HepG2 (cell line): ENCODE measurements around the gene PIWIL4. TPM values are rescaled to one million over a fixed set of nuclear protein-coding genes. Genes with fewer than 3 reads are reported as not detected.

Experiments used
- ATAC-seq: fragments of 200-7000 bp; cut with Tn5 transposase; 3 replicates; pipeline ENCODE4 v1.9.1; 2020; ENCODE audit warnings: mild to moderate bottlenecking, moderate library complexity
- BruUV-seq: library from RNA; stranded (reverse); fragments of 400-500 nt; replicated peaks from 2 replicates; lab custom pipeline; 2021; lab: Mats Ljungman, UMichigan
- CTCF ChIA-PET: fragments of 300-600 bp; formaldehyde crosslinking; extraction: SDS; loops from one replicate; lab custom pipeline; 2021; ENCODE audit warnings: low total read pairs, inconsistent platforms, low intra/inter-chr PET ratio; lab: Yijun Ruan, JAX
- POLR2A ChIA-PET: fragments of 350-600 bp; sonication (Branson Sonifier 250); formaldehyde crosslinking; loops from one replicate; lab custom pipeline; 2020; ENCODE audit warnings: antibody characterized with exemption, inconsistent platforms; lab: Yijun Ruan, JAX
- DNase-seq: peaks from one replicate; pipeline ENCODE4 v3.0.0-alpha.2; 2015; ENCODE audit warnings: low spot score
- FAIRE-seq: peaks from 3 replicates; lab custom pipeline; 2011; peaks lifted over from hg19 to GRCh38; lab: Jason Lieb, UNC
- H2AFZ ChIP-seq: one replicate; pipeline ENCODE4 v1.6.1; 2011; ENCODE audit warnings: low read length, inconsistent platforms
- H3K27ac ChIP-seq: fragments of 300-600 bp; 3 replicates; pipeline ENCODE4 v1.8.0; 2011; ENCODE audit warnings: mixed run types, mild to moderate bottlenecking, mixed read lengths, low read length, inconsistent platforms; ENCODE audit not compliant: insufficient read depth; ENCODE audit errors: extremely low read length
- H3K27me3 ChIP-seq, 2 experiments: fragments of 200-600 bp in 1 of 2; 2 replicates in 1 of 2; 3 replicates in 1 of 2; pipeline versions ENCODE4 v1.6.0 to v1.8.0; 2011; ENCODE audit warnings: low read length in 2 of 2, mild to moderate bottlenecking in 2 of 2, moderate library complexity in 2 of 2, inconsistent platforms in 1 of 2; ENCODE audit not compliant: insufficient read depth in 2 of 2, control insufficient read depth in 1 of 2
- H3K36me3 ChIP-seq, 2 experiments: fragments of 200-600 bp in 1 of 2; replicated peaks in 1 of 2; 2 replicates in 1 of 2; 3 replicates in 1 of 2; pipeline versions ENCODE4 v1.5.1 to v1.8.0; 2011; ENCODE audit warnings: low read length in 2 of 2, inconsistent platforms in 1 of 2; ENCODE audit not compliant: insufficient read depth in 2 of 2, control insufficient read depth in 1 of 2
- H3K4me1 ChIP-seq: 2 replicates; pipeline ENCODE4 v1.5.1; 2012; ENCODE audit warnings: low read length, inconsistent platforms; ENCODE audit not compliant: insufficient read depth
- H3K4me2 ChIP-seq: 2 replicates; pipeline ENCODE4 v1.6.0; 2011; ENCODE audit warnings: low read depth, low read length, inconsistent platforms
- H3K4me3 ChIP-seq, 3 experiments: fragments of 200-600 bp in 1 of 3; sonication (generic), shearing (Covaris generic) in 1 of 3; replicated peaks in 1 of 3; 2 replicates each; pipeline ENCODE4 v1.5.1; 2011 to 2016; ENCODE audit warnings: low read length in 3 of 3, inconsistent platforms in 2 of 3, low read depth in 2 of 3, mild to moderate bottlenecking in 2 of 3, control low read depth in 1 of 3, mixed read lengths in 1 of 3; ENCODE audit not compliant: insufficient read depth in 1 of 3
- H3K79me2 ChIP-seq: one replicate; pipeline ENCODE4 v1.6.1; 2011; ENCODE audit warnings: low read length, inconsistent platforms; ENCODE audit not compliant: insufficient read depth
- H3K9ac ChIP-seq: 2 replicates; pipeline ENCODE4 v1.6.0; 2011; ENCODE audit warnings: mild to moderate bottlenecking, low read depth, low read length, inconsistent platforms; ENCODE audit not compliant: insufficient read depth
- H3K9me3 ChIP-seq: 2 replicates; pipeline ENCODE4 v1.5.1; 2012; ENCODE audit warnings: mild to moderate bottlenecking, low read length
- H4K20me1 ChIP-seq: 2 replicates; pipeline ENCODE4 v1.6.0; 2011; ENCODE audit warnings: inconsistent platforms, mild to moderate bottlenecking, low read length, moderate library complexity; ENCODE audit not compliant: insufficient read depth
- ARNT2 ChIP-seq: sonication (generic); formaldehyde crosslinking; IDR thresholded peaks from 2 replicates; pipeline ENCODE4 v1.8.0; 2022; ENCODE audit warnings: mild to moderate bottlenecking, low read depth, missing genetic modification reagents, moderate library complexity
- CHD4 ChIP-seq: fragments of 200-600 bp; sonication (generic); IDR thresholded peaks from 2 replicates; pipeline ENCODE4 v1.7.0; 2017; ENCODE audit warnings: mild to moderate bottlenecking, low read length, borderline replicate concordance
- FOXJ3 ChIP-seq: sonication (generic); formaldehyde crosslinking; IDR thresholded peaks from 2 replicates; pipeline ENCODE4 v1.4.0; 2020; ENCODE audit warnings: missing genetic modification reagents, mild to moderate bottlenecking, borderline replicate concordance
- HNF4G ChIP-seq, 2 experiments: sonication (generic) in 1 of 2; formaldehyde crosslinking in 1 of 2; IDR thresholded peaks; 2 replicates each; pipeline versions ENCODE4 v1.4.0 to v1.6.1; 2011 to 2020; ENCODE audit warnings: borderline replicate concordance in 2 of 2, low read depth in 2 of 2, mild to moderate bottlenecking in 2 of 2, low read length in 1 of 2, missing genetic modification reagents in 1 of 2, moderate library complexity in 1 of 2
- MBD4 ChIP-seq: IDR thresholded peaks from 2 replicates; pipeline ENCODE4 v1.6.1; 2012; ENCODE audit warnings: low read length, inconsistent platforms, borderline replicate concordance
- NAIF1 ChIP-seq: sonication (generic); formaldehyde crosslinking; IDR thresholded peaks from 2 replicates; pipeline ENCODE4 v1.5.0; 2020; ENCODE audit warnings: mild to moderate bottlenecking, missing genetic modification reagents, borderline replicate concordance
- NCOR1 ChIP-seq: fragments of 200-600 bp; sonication (generic); IDR thresholded peaks from 2 replicates; pipeline ENCODE4 v1.7.0; 2017; ENCODE audit warnings: antibody characterized with exemption, low read length, borderline replicate concordance
- RBFOX2 ChIP-seq: fragments of 200-400 bp; formaldehyde crosslinking; IDR thresholded peaks from 2 replicates; pipeline ENCODE4 v1.6.1; 2017; ENCODE audit warnings: low read depth, mild to moderate bottlenecking, low read length
- RFXANK ChIP-seq: IDR thresholded peaks from 2 replicates; pipeline ENCODE4 v1.6.1; 2016
- SAP130 ChIP-seq: IDR thresholded peaks from 2 replicates; pipeline ENCODE4 v1.6.1; 2016; ENCODE audit warnings: low read depth
- STAT5B ChIP-seq: sonication (generic); formaldehyde crosslinking; IDR thresholded peaks from 2 replicates; pipeline ENCODE4 v1.4.0; 2020; ENCODE audit warnings: missing genetic modification reagents
- U2AF1 ChIP-seq: fragments of 200-400 bp; formaldehyde crosslinking; optimal IDR thresholded peaks from 2 replicates; pipeline ENCODE3; 2017; ENCODE audit warnings: mild to moderate bottlenecking, low read depth, low read length
- ZNF256 ChIP-seq: sonication (generic); formaldehyde crosslinking; conservative IDR thresholded peaks from 2 replicates; pipeline ENCODE4 v1.4.0; 2020; ENCODE audit warnings: missing genetic modification reagents
- ZNF501 ChIP-seq: sonication (generic); formaldehyde crosslinking; IDR thresholded peaks from 2 replicates; pipeline ENCODE4 v1.5.1; 2020; ENCODE audit warnings: mild to moderate bottlenecking, moderate library complexity, missing genetic modification reagents
- ZNF607 ChIP-seq: sonication (generic); formaldehyde crosslinking; IDR thresholded peaks from 2 replicates; pipeline ENCODE4 v1.5.1; 2020; ENCODE audit warnings: missing genetic modification reagents, mild to moderate bottlenecking, borderline replicate concordance
- ZNF703 ChIP-seq: sonication (generic); formaldehyde crosslinking; IDR thresholded peaks from 2 replicates; pipeline ENCODE4 v1.5.1; 2020; ENCODE audit warnings: missing genetic modification reagents, mild to moderate bottlenecking, moderate library complexity, borderline replicate concordance
- ZSCAN12 ChIP-seq: sonication (generic); formaldehyde crosslinking; IDR thresholded peaks from 2 replicates; pipeline ENCODE4 v1.9.0; 2021; ENCODE audit warnings: mild to moderate bottlenecking, missing genetic modification reagents
- ZSCAN9 ChIP-seq: IDR thresholded peaks from 2 replicates; pipeline ENCODE4 v1.6.1; 2016; ENCODE audit warnings: borderline replicate concordance
- WGBS: methylation state at CpG from one replicate; pipeline ENCODE4 v1.1.6; 2017; ENCODE audit warnings: low lambda C conversion rate; 5-methylcytosine and 5-hydroxymethylcytosine counted together
- in situ Hi-C: cut with HindIII; loops from 2 replicates; pipeline ENCODE4 v1.10.0; 2017; ENCODE audit warnings: low pct_unique_long_range_greater_than_20kb; ENCODE audit not compliant: extremely low pct_ligation_motif_present
- intact Hi-C: fragments of 100-400 bp; cut with micrococcal nuclease; formaldehyde crosslinking; loops from one replicate; pipeline ENCODE4 v1.10.0; 2022; ENCODE audit not compliant: unreplicated experiment
- polyA plus RNA-seq, 8 experiments: library from polyadenylated mRNA; depleted of rRNA in 3 of 8; stranded (reverse) in 7 of 8; unstranded in 1 of 8; fragments of >200 nt; fragmentation: Illumina TruSeq in 4 of 8; extraction: Trizol in 4 of 8; gene quantifications; 2 replicates each; pipeline versions ENCODE4 v1.2.1 to v1.2.3, GENCODE V29; 2011 to 2016; ENCODE audit warnings: low read depth in 4 of 8, missing spikeins in 1 of 8, mixed read lengths in 1 of 8; ENCODE audit not compliant: insufficient read depth in 1 of 8
- total RNA-seq, 5 experiments: library from RNA; depleted of rRNA; stranded (reverse); fragments of >200 nt; fragmentation: Illumina TruSeq; extraction: Trizol; gene quantifications; 2 replicates each; pipeline ENCODE4 v1.2.3, GENCODE V29; 2016; ENCODE audit warnings: low read depth in 1 of 5
- TF ChIP-seq, protein P1 (sequence below): sonication (generic); formaldehyde crosslinking; IDR thresholded peaks from 2 replicates; pipeline ENCODE4 v1.4.0; 2020; ENCODE audit warnings: missing genetic modification reagents, borderline replicate concordance

The PIWIL4 gene
- total and polyA plus RNA-seq, 2 of the 13 experiments (the other 11 are each of a cell fraction or from before 2014, with no cell fraction given): 0.08 TPM; not detected in 1

DNA sequence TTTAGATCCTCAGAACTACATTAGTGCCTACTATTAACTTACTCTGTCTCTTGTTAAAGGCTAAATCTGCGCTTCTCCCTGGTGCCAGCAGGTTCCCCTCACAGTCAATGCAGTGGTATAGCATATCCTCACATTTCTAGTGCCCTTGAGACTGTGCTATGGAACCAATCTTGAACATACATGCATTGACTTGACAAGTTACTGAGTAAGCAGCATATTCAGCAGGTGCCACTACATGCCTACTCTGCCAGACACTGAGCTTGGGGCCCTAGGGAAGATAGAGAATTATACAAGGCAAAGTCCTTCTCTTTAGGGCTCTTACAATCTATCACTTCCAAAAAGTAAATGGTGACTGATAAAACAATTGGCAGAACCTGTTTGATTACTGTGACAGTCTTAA, 20.3 kb upstream of the PIWIL4 start:
- intact Hi-C loops (no loop called here), in situ Hi-C loops (no loop called here)
- H3K4me3 ChIP-seq: no peak overlapping the region
- CTCF ChIA-PET: no interaction called here
- DNase-seq (no peak), FAIRE-seq (no peak), ATAC-seq (no peak)
- no peak overlapping the region for H3K27ac ChIP-seq
- peaks cover 0 to 2% of the 10 kb centered on the region in 2 experiments; a peak in 1 of 5 replicates for H3K27me3 ChIP-seq
- no peak overlapping the region for H3K4me2 ChIP-seq
- H3K9ac ChIP-seq: no peak overlapping the region
- WGBS: 39% methylated on average over 1 of the region's 1 CpG
- no peak for TF ChIP-seq ZNF256 (CRISPR knock-in tag)
- TF ChIP-seq SAP130 (CRISPR knock-in tag): no peak
- TF ChIP-seq RBFOX2: no peak
- no peak for TF ChIP-seq ZSCAN9 (CRISPR knock-in tag)
- TF ChIP-seq RFXANK (CRISPR knock-in tag): no peak
- TF ChIP-seq NAIF1 (CRISPR knock-in tag): no peak
- TF ChIP-seq ZNF703 (CRISPR knock-in tag): no peak
- TF ChIP-seq STAT5B (CRISPR knock-in tag): no peak
- TF ChIP-seq ZSCAN12: no peak
- no peak for TF ChIP-seq ZNF607
- TF ChIP-seq ARNT2 (CRISPR knock-in tag): no peak
- TF ChIP-seq CHD4: no peak
- TF ChIP-seq U2AF1: no peak
- no peak for TF ChIP-seq FOXJ3
- TF ChIP-seq NCOR1: no peak
- TF ChIP-seq MBD4: no peak
- no peak for TF ChIP-seq HNF4G (IDR thresholded peaks at IDR 0.05; ENCODE audit: borderline replicate concordance, low read depth, low read length)
- TF ChIP-seq HNF4G (CRISPR knock-in tag; IDR thresholded peaks at IDR 0.05; ENCODE audit: borderline replicate concordance, low read depth): no peak
- TF ChIP-seq ZNF501 (CRISPR knock-in tag): no peak
- TF ChIP-seq, protein P1, sequence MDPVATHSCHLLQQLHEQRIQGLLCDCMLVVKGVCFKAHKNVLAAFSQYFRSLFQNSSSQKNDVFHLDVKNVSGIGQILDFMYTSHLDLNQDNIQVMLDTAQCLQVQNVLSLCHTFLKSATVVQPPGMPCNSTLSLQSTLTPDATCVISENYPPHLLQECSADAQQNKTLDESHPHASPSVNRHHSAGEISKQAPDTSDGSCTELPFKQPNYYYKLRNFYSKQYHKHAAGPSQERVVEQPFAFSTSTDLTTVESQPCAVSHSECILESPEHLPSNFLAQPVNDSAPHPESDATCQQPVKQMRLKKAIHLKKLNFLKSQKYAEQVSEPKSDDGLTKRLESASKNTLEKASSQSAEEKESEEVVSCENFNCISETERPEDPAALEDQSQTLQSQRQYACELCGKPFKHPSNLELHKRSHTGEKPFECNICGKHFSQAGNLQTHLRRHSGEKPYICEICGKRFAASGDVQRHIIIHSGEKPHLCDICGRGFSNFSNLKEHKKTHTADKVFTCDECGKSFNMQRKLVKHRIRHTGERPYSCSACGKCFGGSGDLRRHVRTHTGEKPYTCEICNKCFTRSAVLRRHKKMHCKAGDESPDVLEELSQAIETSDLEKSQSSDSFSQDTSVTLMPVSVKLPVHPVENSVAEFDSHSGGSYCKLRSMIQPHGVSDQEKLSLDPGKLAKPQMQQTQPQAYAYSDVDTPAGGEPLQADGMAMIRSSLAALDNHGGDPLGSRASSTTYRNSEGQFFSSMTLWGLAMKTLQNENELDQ (CRISPR knock-in tag): no peak
- H2AFZ ChIP-seq: no peak overlapping the region
- no peaks in the 10 kb centered on the region for H4K20me1 ChIP-seq
- POLR2A ChIA-PET: no interaction called here
- H3K9me3 ChIP-seq: no peaks in the 10 kb centered on the region
- no peaks in the 10 kb centered on the region for H3K79me2 ChIP-seq
- H3K36me3 ChIP-seq: no peaks in the 10 kb centered on the region
- H3K4me1 ChIP-seq: peaks cover 5% of the 10 kb centered on the region; the same call in 1 of the 2 replicates
- BruUV-seq: no TSS peak
